OCI-LY3 (cell line): Measurements from ENCODE around the gene FKBP1B.
"Not testable (repeated sequence)": the region's sequence is repeated elsewhere in the genome, so short reads cannot be mapped to it uniquely, and the experiment has no call there.

Experiments used
- EZH2phosphoT487 ChIP-seq: fragments of 200-600 bp; shearing (Covaris generic); IDR thresholded peaks from 2 replicates; pipeline ENCODE4 v1.6.1; 2018; ENCODE audit warnings: antibody characterized with exemption, mixed run types, low read depth
- TF ChIP-seq, protein P1 (sequence below): fragments of 200-600, 300-600 bp; sonication (generic); IDR thresholded peaks from 2 replicates; pipeline ENCODE4 v1.5.1; 2014; ENCODE audit warnings: antibody characterized with exemption, low read length, low read depth

DNA sequence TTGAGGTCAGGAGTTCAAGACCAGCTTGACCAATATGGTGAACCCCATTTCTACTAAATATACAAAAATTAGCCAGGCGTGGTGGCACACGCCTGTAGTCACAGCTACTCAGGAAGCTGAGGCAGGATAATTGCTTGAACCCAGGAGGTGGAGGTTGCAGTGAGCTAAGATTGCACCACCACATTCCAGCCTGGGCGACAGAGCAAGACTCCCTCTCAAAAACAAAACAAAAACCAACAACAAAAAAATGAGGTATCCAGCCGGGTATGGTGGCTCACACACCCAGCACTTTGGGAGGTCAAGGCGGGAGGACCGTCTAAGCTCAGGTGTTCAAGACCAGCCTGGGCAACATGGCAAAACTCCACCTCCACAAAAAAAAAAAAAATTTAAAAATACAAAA is 34.6 kb upstream of the FKBP1B start:
- TF ChIP-seq, protein P1, sequence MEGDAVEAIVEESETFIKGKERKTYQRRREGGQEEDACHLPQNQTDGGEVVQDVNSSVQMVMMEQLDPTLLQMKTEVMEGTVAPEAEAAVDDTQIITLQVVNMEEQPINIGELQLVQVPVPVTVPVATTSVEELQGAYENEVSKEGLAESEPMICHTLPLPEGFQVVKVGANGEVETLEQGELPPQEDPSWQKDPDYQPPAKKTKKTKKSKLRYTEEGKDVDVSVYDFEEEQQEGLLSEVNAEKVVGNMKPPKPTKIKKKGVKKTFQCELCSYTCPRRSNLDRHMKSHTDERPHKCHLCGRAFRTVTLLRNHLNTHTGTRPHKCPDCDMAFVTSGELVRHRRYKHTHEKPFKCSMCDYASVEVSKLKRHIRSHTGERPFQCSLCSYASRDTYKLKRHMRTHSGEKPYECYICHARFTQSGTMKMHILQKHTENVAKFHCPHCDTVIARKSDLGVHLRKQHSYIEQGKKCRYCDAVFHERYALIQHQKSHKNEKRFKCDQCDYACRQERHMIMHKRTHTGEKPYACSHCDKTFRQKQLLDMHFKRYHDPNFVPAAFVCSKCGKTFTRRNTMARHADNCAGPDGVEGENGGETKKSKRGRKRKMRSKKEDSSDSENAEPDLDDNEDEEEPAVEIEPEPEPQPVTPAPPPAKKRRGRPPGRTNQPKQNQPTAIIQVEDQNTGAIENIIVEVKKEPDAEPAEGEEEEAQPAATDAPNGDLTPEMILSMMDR: not testable (repeated sequence)
- not testable (repeated sequence) for TF ChIP-seq EZH2phosphoT487
